ENCODE results near the gene BHMT2.

Gene BHMT2

GRCh38 chr5:79086116-79086515 lies 16.5 kb downstream of the BHMT2 start:
- Histone ChIP-seq H3K4me3 (ENCODE audit: insufficient read depth, low read depth, low read length, poor library complexity, severe bottlenecking) (no peak overlapping the region), H3K9me3 (ENCODE audit: control insufficient read depth, low read length) (no peaks in the 10 kb centered on the region), H3K27ac (ENCODE audit: insufficient read depth, low read length, poor library complexity, severe bottlenecking) (no peak overlapping the region), H3K27me3 (replicated peaks; ENCODE audit: control insufficient read depth, insufficient read depth, low read length, poor library complexity, severe bottlenecking) (no peaks in the 10 kb centered on the region), H3K36me3 (ENCODE audit: control insufficient read depth, insufficient read depth, low read length) (no peaks in the 10 kb centered on the region), H3K4me1 (ENCODE audit: control insufficient read depth, insufficient read depth, low read length, poor library complexity, severe bottlenecking) (no peaks in the 10 kb centered on the region)
- no peak for DNase-seq

GRCh38 chr5:79088507-79088906 lies 18.9 kb downstream of the BHMT2 start:
- Histone ChIP-seq H3K4me1 (ENCODE audit: control insufficient read depth, insufficient read depth, low read length, poor library complexity, severe bottlenecking) (no peaks in the 10 kb centered on the region), H3K4me3 (ENCODE audit: insufficient read depth, low read depth, low read length, poor library complexity, severe bottlenecking) (no peak overlapping the region), H3K9me3 (ENCODE audit: control insufficient read depth, low read length) (no peaks in the 10 kb centered on the region), H3K27ac (ENCODE audit: insufficient read depth, low read length, poor library complexity, severe bottlenecking) (no peak overlapping the region), H3K27me3 (replicated peaks; ENCODE audit: control insufficient read depth, insufficient read depth, low read length, poor library complexity, severe bottlenecking) (no peaks in the 10 kb centered on the region), H3K36me3 (ENCODE audit: control insufficient read depth, insufficient read depth, low read length) (no peaks in the 10 kb centered on the region)
- DNase-seq, result no peak

GRCh38 chr5:79091064-79091463 lies 21.5 kb downstream of the BHMT2 start:
- H3K27me3 ChIP-seq (replicated peaks; ENCODE audit: control insufficient read depth, insufficient read depth, low read length, poor library complexity, severe bottlenecking), result no peaks in the 10 kb centered on the region
- no peaks in the 10 kb centered on the region for H3K36me3 ChIP-seq (ENCODE audit: control insufficient read depth, insufficient read depth, low read length)
- no peak overlapping the region for H3K27ac ChIP-seq (ENCODE audit: insufficient read depth, low read length, poor library complexity, severe bottlenecking)
- DNase-seq, result no peak
- no peak overlapping the region for H3K4me3 ChIP-seq (ENCODE audit: insufficient read depth, low read depth, low read length, poor library complexity, severe bottlenecking)
- H3K9me3 ChIP-seq (ENCODE audit: control insufficient read depth, low read length), result no peaks in the 10 kb centered on the region
- H3K4me1 ChIP-seq (ENCODE audit: control insufficient read depth, insufficient read depth, low read length, poor library complexity, severe bottlenecking), result no peaks in the 10 kb centered on the region

- Histone ChIP-seq H3K27me3 (replicated peaks; ENCODE audit: control insufficient read depth, insufficient read depth, low read length, poor library complexity, severe bottlenecking) (no peaks in the 10 kb centered on the region), H3K4me3 (ENCODE audit: insufficient read depth, low read depth, low read length, poor library complexity, severe bottlenecking) (no peak overlapping the region), H3K36me3 (ENCODE audit: control insufficient read depth, insufficient read depth, low read length) (no peaks in the 10 kb centered on the region), H3K27ac (ENCODE audit: insufficient read depth, low read length, poor library complexity, severe bottlenecking) (no peak overlapping the region), H3K9me3 (ENCODE audit: control insufficient read depth, low read length) (no peaks in the 10 kb centered on the region), H3K4me1 (ENCODE audit: control insufficient read depth, insufficient read depth, low read length, poor library complexity, severe bottlenecking) (no peaks in the 10 kb centered on the region)
- DNase-seq, result no peak
These were observed 24.2 kb downstream of the BHMT2 start for GRCh38 chr5:79093762-79094161.

DNA sequence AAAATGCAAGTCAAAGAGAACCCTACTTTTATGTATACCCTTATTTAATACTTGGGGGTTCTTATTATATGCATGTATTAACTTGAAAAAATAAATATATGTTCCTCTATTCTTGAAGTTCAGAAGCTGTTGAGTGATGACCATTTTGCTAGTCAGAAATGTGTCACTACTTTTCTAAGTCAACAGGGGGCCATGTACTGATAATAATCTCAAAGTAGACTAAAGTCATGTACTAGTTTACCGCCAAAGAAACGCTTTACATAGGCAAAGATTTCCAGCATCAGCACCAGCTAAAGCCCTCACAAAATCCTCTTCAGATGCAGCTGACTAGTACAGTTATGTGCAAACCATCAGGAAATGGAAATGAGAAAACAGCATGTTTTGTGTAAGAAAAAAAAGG lies 36.3 kb downstream of the BHMT2 start:
- no peaks in the 10 kb centered on the region for H3K9me3 ChIP-seq (ENCODE audit: control insufficient read depth, low read length)
- no peak for DNase-seq
- H3K36me3 ChIP-seq (ENCODE audit: control insufficient read depth, insufficient read depth, low read length), result no peaks in the 10 kb centered on the region
- no peaks in the 10 kb centered on the region for H3K4me1 ChIP-seq (ENCODE audit: control insufficient read depth, insufficient read depth, low read length, poor library complexity, severe bottlenecking)
- H3K27ac ChIP-seq (ENCODE audit: insufficient read depth, low read length, poor library complexity, severe bottlenecking), result no peak overlapping the region
- H3K4me3 ChIP-seq (ENCODE audit: insufficient read depth, low read depth, low read length, poor library complexity, severe bottlenecking), result no peak overlapping the region
- peaks cover 6% of the 10 kb centered on the region for H3K27me3 ChIP-seq (replicated peaks; ENCODE audit: control insufficient read depth, insufficient read depth, low read length, poor library complexity, severe bottlenecking)

DNA sequence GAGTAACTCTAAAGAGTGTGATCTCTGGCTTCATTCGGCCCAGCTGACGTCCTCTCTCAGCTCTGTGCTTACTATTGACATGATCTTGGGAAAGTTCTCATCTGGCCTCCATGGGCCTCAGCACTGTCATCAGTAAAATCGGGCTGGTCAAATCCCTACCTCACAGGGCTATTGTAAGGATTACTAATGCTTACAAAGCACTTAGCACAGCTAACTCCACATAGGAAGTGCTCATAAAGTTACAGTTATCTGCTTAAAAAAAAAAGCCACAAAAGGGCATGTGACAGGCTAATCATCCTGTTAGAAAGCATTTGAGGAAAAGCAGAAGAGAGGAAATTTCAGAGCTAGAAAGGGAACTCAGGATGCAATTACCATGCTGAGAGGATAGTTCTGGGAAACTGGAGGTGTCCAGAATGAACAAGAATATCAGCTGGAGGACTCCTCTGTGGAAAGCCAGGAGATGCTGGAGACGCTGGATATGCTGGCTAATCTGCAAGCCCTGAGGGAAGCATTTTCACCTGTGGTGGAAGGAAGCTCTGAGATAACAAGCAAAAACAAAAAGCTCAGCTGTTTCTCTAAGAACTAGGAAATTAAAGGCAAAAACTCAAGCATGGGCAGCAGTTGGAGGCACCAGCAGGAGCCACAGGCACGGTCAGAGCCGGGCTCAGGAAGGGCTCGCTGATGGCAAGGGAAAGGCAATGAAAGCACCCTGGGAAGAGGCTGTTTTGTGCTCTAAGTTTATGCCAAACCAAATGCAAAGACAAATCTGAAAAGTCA lies 37.6 kb downstream of the BHMT2 start:
- DNase-seq, result no peak

DNA sequence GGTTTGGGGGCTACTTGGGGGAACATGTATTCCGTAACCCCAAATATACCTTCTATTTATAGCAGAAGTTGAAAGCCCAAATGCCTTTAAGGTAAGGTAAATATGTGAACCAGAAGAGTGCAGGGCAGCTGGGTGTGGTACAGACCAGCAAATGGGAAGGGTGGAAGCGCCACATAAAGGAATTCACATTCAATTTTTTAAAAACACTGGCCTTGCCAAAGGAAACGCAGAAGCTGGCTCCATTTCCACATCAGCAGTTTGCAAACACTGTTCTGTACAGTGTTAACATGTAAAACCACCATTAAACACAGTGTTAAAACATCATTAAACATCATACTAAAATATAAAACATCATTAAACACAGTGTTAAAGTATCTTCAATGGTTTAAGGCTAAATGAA lies 38.5 kb downstream of the BHMT2 start:
- Histone ChIP-seq H3K4me3 (ENCODE audit: insufficient read depth, low read depth, low read length, poor library complexity, severe bottlenecking) (no peak overlapping the region), H3K4me1 (ENCODE audit: control insufficient read depth, insufficient read depth, low read length, poor library complexity, severe bottlenecking) (no peaks in the 10 kb centered on the region), H3K27ac (ENCODE audit: insufficient read depth, low read length, poor library complexity, severe bottlenecking) (no peak overlapping the region), H3K9me3 (ENCODE audit: control insufficient read depth, low read length) (no peaks in the 10 kb centered on the region), H3K36me3 (ENCODE audit: control insufficient read depth, insufficient read depth, low read length) (no peaks in the 10 kb centered on the region), H3K27me3 (replicated peaks; ENCODE audit: control insufficient read depth, insufficient read depth, low read length, poor library complexity, severe bottlenecking) (peaks cover 14% of the 10 kb centered on the region)
- DNase-seq, result no peak

More for the DNA sequence above, 37.6 kb downstream of the BHMT2 start:
- Histone ChIP-seq H3K36me3 (ENCODE audit: control insufficient read depth, insufficient read depth, low read length) (no peaks in the 10 kb centered on the region), H3K4me3 (ENCODE audit: insufficient read depth, low read depth, low read length, poor library complexity, severe bottlenecking) (no peak overlapping the region), H3K27ac (ENCODE audit: insufficient read depth, low read length, poor library complexity, severe bottlenecking) (no peak overlapping the region), H3K9me3 (ENCODE audit: control insufficient read depth, low read length) (no peaks in the 10 kb centered on the region), H3K27me3 (replicated peaks; ENCODE audit: control insufficient read depth, insufficient read depth, low read length, poor library complexity, severe bottlenecking) (peaks cover 12% of the 10 kb centered on the region), H3K4me1 (ENCODE audit: control insufficient read depth, insufficient read depth, low read length, poor library complexity, severe bottlenecking) (no peaks in the 10 kb centered on the region)

GRCh38 chr5:79108792-79109191 lies 39.2 kb downstream of the BHMT2 start:
- Histone ChIP-seq H3K36me3 (ENCODE audit: control insufficient read depth, insufficient read depth, low read length) (no peaks in the 10 kb centered on the region), H3K27me3 (replicated peaks; ENCODE audit: control insufficient read depth, insufficient read depth, low read length, poor library complexity, severe bottlenecking) (peaks cover 14% of the 10 kb centered on the region), H3K4me1 (ENCODE audit: control insufficient read depth, insufficient read depth, low read length, poor library complexity, severe bottlenecking) (no peaks in the 10 kb centered on the region), H3K4me3 (ENCODE audit: insufficient read depth, low read depth, low read length, poor library complexity, severe bottlenecking) (no peak overlapping the region), H3K27ac (ENCODE audit: insufficient read depth, low read length, poor library complexity, severe bottlenecking) (no peak overlapping the region), H3K9me3 (ENCODE audit: control insufficient read depth, low read length) (no peaks in the 10 kb centered on the region)
- no peak for DNase-seq

DNA sequence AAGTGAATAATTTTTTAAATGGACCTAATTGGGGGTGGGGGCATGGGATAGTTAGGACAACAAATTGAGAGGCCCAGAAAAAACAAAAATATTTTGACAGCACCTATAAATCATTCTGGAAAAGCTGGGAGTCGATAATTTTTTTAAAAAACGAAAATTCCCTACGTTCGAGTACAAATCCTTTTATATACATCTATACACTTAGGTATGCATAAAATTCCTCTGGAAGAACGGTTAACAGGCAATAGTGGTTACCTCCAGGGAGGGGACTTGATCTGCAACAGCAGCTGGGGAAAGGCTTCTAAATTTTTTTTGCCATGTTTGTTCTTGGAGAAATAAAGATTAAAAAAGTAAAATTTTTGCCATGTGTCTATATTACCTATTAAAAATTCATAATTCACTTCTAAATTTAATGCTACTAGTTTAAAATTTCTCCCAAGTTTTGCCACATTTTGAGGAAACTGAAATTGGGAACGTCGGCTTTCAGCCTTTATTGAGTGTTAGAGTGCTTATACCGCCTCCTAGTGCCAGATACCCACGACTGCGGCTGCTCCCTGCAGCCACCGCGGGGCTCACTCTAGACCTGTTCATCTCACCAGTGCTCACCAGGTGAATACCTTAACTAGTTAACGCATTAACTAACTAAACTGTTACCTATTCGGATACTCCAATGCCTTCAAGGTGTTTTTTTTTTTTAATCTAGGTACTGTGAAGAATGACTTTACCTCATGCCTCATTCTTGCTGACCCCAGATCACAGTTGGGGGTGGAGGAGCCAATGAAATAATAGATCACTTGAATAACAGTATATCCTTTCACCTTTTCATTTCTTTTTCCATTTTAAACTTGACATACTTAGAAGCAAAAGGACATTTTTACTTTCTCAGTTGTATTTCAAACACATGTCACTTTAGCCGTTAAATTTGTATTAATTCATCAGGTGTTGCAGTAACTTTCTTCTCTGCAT lies 40.2 kb downstream of the BHMT2 start:
- H3K36me3 ChIP-seq (ENCODE audit: control insufficient read depth, insufficient read depth, low read length), result no peaks in the 10 kb centered on the region
- H3K27me3 ChIP-seq (replicated peaks; ENCODE audit: control insufficient read depth, insufficient read depth, low read length, poor library complexity, severe bottlenecking), result peaks cover 14% of the 10 kb centered on the region
- no peak overlapping the region for H3K27ac ChIP-seq (ENCODE audit: insufficient read depth, low read length, poor library complexity, severe bottlenecking)
- no peaks in the 10 kb centered on the region for H3K9me3 ChIP-seq (ENCODE audit: control insufficient read depth, low read length)
- DNase-seq, result no peak
- H3K4me1 ChIP-seq (ENCODE audit: control insufficient read depth, insufficient read depth, low read length, poor library complexity, severe bottlenecking), result no peaks in the 10 kb centered on the region
- H3K4me3 ChIP-seq (ENCODE audit: insufficient read depth, low read depth, low read length, poor library complexity, severe bottlenecking), result no peak overlapping the region

- Histone ChIP-seq H3K36me3 (ENCODE audit: control insufficient read depth, insufficient read depth, low read length) (no peaks in the 10 kb centered on the region), H3K27me3 (replicated peaks; ENCODE audit: control insufficient read depth, insufficient read depth, low read length, poor library complexity, severe bottlenecking) (peaks cover 8% of the 10 kb centered on the region), H3K4me1 (ENCODE audit: control insufficient read depth, insufficient read depth, low read length, poor library complexity, severe bottlenecking) (no peaks in the 10 kb centered on the region), H3K27ac (ENCODE audit: insufficient read depth, low read length, poor library complexity, severe bottlenecking) (no peak within 1 kb of the TSS), H3K4me3 (ENCODE audit: insufficient read depth, low read depth, low read length, poor library complexity, severe bottlenecking) (no peak within 1 kb of the TSS), H3K9me3 (ENCODE audit: control insufficient read depth, low read length) (no peaks in the 10 kb centered on the region)
- no peak for DNase-seq
These were observed 41.9 kb downstream of the BHMT2 start, which contains the start of gene BHMT for GRCh38 chr5:79111387-79111959. Gene BHMT (plus strand): TSS chr5:79111809. CDS start chr5:79111886, 77 bp downstream.

Measured in effector memory CD4-positive, alpha-beta T cell (primary cell).